ENCODE data around the gene CSGALNACT2. TPM values are rescaled to one million over a fixed set of nuclear protein-coding genes. Genes with fewer than 3 reads are reported as not detected.

The CSGALNACT2 gene
- total and polyA plus RNA-seq, 2 experiments from 2014 or later = 7.7 to 13.9 TPM

GRCh38 chr10:43106256-43107091, 31.8 kb upstream of the CSGALNACT2 start:
- peaks cover 27% of the 10 kb centered on the region for H3K27me3 ChIP-seq
- H3K9me3 ChIP-seq (ENCODE audit: low read depth) = no peaks in the 10 kb centered on the region
- H3K79me2 ChIP-seq = no peaks in the 10 kb centered on the region
- no peaks in the 10 kb centered on the region for H3K36me3 ChIP-seq (replicated peaks; ENCODE audit: insufficient read depth, low read depth)
- H3K4me3 ChIP-seq = no peak overlapping the region
- no peaks in the 10 kb centered on the region for H3K9me2 ChIP-seq (replicated peaks; ENCODE audit: insufficient read depth)
- H2AFZ ChIP-seq = no peak overlapping the region
- no peak overlapping the region for H3K4me2 ChIP-seq
- no peak for TF ChIP-seq CTCF (IDR thresholded peaks at IDR 0.05; ENCODE audit: poor library complexity)
- TF ChIP-seq EZH2 (IDR thresholded peaks at IDR 0.05; ENCODE audit: borderline replicate concordance) = no peak
- no peak for TF ChIP-seq EZH2phosphoT487 (IDR thresholded peaks at IDR 0.05; ENCODE audit: low read depth, severe bottlenecking, unreplicated experiment)
- H3K27ac ChIP-seq = no peak overlapping the region
- H3K4me1 ChIP-seq (ENCODE audit: insufficient read depth) = peaks cover 15% of the 10 kb centered on the region
- no peaks in the 10 kb centered on the region for H4K20me1 ChIP-seq (ENCODE audit: insufficient read depth, poor library complexity, severe bottlenecking)
- 93% methylated on average over 27 of the region's 28 CpGs for WGBS (ENCODE audit: low lambda C conversion rate, missing lambda C conversion rate)
- DNase-seq (ENCODE audit: low spot score) = no peak

GRCh38 chr10:43108951-43109350, 29.3 kb upstream of the CSGALNACT2 start:
- 99% methylated on average over 12 of the region's 12 CpGs for WGBS (ENCODE audit: low lambda C conversion rate, missing lambda C conversion rate)
- peaks cover 10% of the 10 kb centered on the region for H3K27me3 ChIP-seq
- no peaks in the 10 kb centered on the region for H3K36me3 ChIP-seq (replicated peaks; ENCODE audit: insufficient read depth, low read depth)
- DNase-seq (ENCODE audit: low spot score) = no peak
- no peak overlapping the region for H3K4me3 ChIP-seq
- H3K27ac ChIP-seq = no peak overlapping the region
- H3K4me2 ChIP-seq = no peak overlapping the region
- no peaks in the 10 kb centered on the region for H3K79me2 ChIP-seq
- peaks cover 15% of the 10 kb centered on the region for H3K4me1 ChIP-seq (ENCODE audit: insufficient read depth)
- H3K9me2 ChIP-seq (replicated peaks; ENCODE audit: insufficient read depth) = no peaks in the 10 kb centered on the region
- no peak overlapping the region for H2AFZ ChIP-seq
- TF ChIP-seq CTCF (IDR thresholded peaks at IDR 0.05; ENCODE audit: poor library complexity) (no peak), EZH2phosphoT487 (IDR thresholded peaks at IDR 0.05; ENCODE audit: low read depth, severe bottlenecking, unreplicated experiment) (no peak), EZH2 (IDR thresholded peaks at IDR 0.05; ENCODE audit: borderline replicate concordance) (no peak)
- no peaks in the 10 kb centered on the region for H3K9me3 ChIP-seq (ENCODE audit: low read depth)
- H4K20me1 ChIP-seq (ENCODE audit: insufficient read depth, poor library complexity, severe bottlenecking) = no peaks in the 10 kb centered on the region

- no peaks in the 10 kb centered on the region for H3K9me2 ChIP-seq (replicated peaks; ENCODE audit: insufficient read depth)
- WGBS (ENCODE audit: low lambda C conversion rate, missing lambda C conversion rate) = 90% methylated on average over 20 of the region's 20 CpGs
- peaks cover 13% of the 10 kb centered on the region for H3K4me1 ChIP-seq (ENCODE audit: insufficient read depth)
- no peaks in the 10 kb centered on the region for H4K20me1 ChIP-seq (ENCODE audit: insufficient read depth, poor library complexity, severe bottlenecking)
- no peak for DNase-seq (ENCODE audit: low spot score)
- no peak overlapping the region for H3K4me3 ChIP-seq
- TF ChIP-seq EZH2phosphoT487 (IDR thresholded peaks at IDR 0.05; ENCODE audit: low read depth, severe bottlenecking, unreplicated experiment) (no peak), EZH2 (IDR thresholded peaks at IDR 0.05; ENCODE audit: borderline replicate concordance) (no peak), CTCF (IDR thresholded peaks at IDR 0.05; ENCODE audit: poor library complexity) (no peak)
- no peak overlapping the region for H3K4me2 ChIP-seq
- H3K79me2 ChIP-seq = no peaks in the 10 kb centered on the region
- H3K9me3 ChIP-seq (ENCODE audit: low read depth) = no peaks in the 10 kb centered on the region
- H3K27ac ChIP-seq = no peak overlapping the region
- H3K27me3 ChIP-seq = peaks cover 3% of the 10 kb centered on the region
- no peaks in the 10 kb centered on the region for H3K36me3 ChIP-seq (replicated peaks; ENCODE audit: insufficient read depth, low read depth)
- no peak overlapping the region for H2AFZ ChIP-seq
Observed at GRCh38 chr10:43109671-43110249, 28.5 kb upstream of the CSGALNACT2 start.
